Measurements from ENCODE around the gene MNS1. TPM values are rescaled to one million over a fixed set of nuclear protein-coding genes. Genes with fewer than 3 reads are reported as not detected.
A peak's percentile ranks its signal among the peaks of the same experiment; 100 is the strongest.

Gene MNS1
- polyA plus RNA-seq, 4 donors: 0.45 to 4.0 (median 2.7) TPM

DNA sequence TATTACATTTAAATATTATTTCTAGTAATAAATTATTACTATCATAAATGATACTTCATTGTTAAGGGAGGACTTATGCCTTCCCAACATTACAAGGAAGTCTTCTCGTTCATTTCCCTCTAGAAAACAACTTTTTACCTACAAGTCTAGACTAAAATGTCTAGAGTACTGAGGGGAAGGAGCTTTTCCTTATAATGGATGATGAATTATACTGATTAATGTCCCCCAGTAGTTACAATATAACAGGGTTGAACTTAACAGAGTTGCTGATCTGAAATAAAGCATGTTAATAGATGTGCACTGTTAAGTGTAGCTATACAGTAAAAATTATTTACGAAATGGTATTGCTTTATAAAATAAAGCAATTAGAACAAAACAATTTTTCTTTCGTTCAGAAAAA, 2.7 kb upstream of the MNS1 start:
- Histone ChIP-seq H3K4me1 (ENCODE audit: control insufficient read depth in 3 of 3, insufficient read depth in 2 of 3, low read depth in 1 of 3, low read length in 2 of 3) (peaks cover 2 to 5% (median 2%) of the 10 kb centered on the region in 3 donors), H3K27me3 (ENCODE audit: control insufficient read depth in 3 of 3, insufficient read depth in 3 of 3, low read length in 3 of 3) (no peaks in the 10 kb centered on the region), H3K36me3 (ENCODE audit: control insufficient read depth in 3 of 3, insufficient read depth in 2 of 3, low read depth in 1 of 3, low read length in 3 of 3) (no peaks in the 10 kb centered on the region), H3K4me3 (ENCODE audit: low read depth in 1 of 3, low read length in 3 of 3) (no peak overlapping the region), H3K27ac (ENCODE audit: low read depth in 1 of 3, low read length in 2 of 3) (no peak overlapping the region), H3K9me3 (ENCODE audit: control insufficient read depth in 2 of 2, insufficient read depth in 1 of 2, low read depth in 1 of 2, low read length in 1 of 2) (no peaks in the 10 kb centered on the region)
- FAIRE-seq: no peak
- 29 to 62% (median 43%) methylated on average over 3 of the region's 3 CpGs for WGBS, 3 donors
- no peak for DNase-seq

DNA sequence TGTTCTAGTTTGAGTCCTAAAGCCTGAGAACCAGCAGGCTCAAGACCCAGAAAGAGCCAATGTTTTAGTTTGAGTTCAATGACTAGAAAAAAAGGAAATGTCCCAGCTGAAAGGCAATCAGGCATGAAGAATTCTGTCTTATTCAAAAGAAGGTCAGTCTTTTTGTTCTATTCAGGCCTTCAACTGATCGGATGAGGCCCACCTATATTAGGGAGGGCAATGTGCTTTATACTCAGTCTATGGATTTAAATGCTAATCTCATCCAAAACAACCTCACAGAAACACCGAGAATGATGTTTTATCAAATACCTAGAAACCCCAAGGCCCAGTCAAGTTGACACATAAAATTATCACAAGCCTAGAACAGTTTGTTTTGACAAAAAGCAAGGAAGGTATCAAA, 4.0 kb downstream of the MNS1 start:
- no peak overlapping the region for H3K4me3 ChIP-seq (ENCODE audit: low read depth in 1 of 3, low read length in 3 of 3)
- H3K9me3 ChIP-seq (ENCODE audit: control insufficient read depth in 2 of 2, insufficient read depth in 1 of 2, low read depth in 1 of 2, low read length in 1 of 2): no peaks in the 10 kb centered on the region
- H3K27me3 ChIP-seq (ENCODE audit: control insufficient read depth in 3 of 3, insufficient read depth in 3 of 3, low read length in 3 of 3): no peaks in the 10 kb centered on the region
- peaks cover 0 to 2% (median 0%) of the 10 kb centered on the region in 3 donors for H3K4me1 ChIP-seq (ENCODE audit: control insufficient read depth in 3 of 3, insufficient read depth in 2 of 3, low read depth in 1 of 3, low read length in 2 of 3)
- peaks cover 0 to 3% (median 0%) of the 10 kb centered on the region in 3 donors for H3K36me3 ChIP-seq (ENCODE audit: control insufficient read depth in 3 of 3, insufficient read depth in 2 of 3, low read depth in 1 of 3, low read length in 3 of 3)
- H3K27ac ChIP-seq (ENCODE audit: low read depth in 1 of 3, low read length in 2 of 3): no peak overlapping the region
- WGBS, 3 donors: 91 to 93% (median 91%) methylated on average over 2 of the region's 2 CpGs
- no peak for DNase-seq
- no peak for FAIRE-seq

GRCh38 chr15:56460071-56460470, 4.9 kb downstream of the MNS1 start:
- Histone ChIP-seq H3K36me3 (ENCODE audit: control insufficient read depth in 3 of 3, insufficient read depth in 2 of 3, low read depth in 1 of 3, low read length in 3 of 3) (peaks cover 0 to 3% (median 0%) of the 10 kb centered on the region in 3 donors), H3K4me1 (ENCODE audit: control insufficient read depth in 3 of 3, insufficient read depth in 2 of 3, low read depth in 1 of 3, low read length in 2 of 3) (no peaks in the 10 kb centered on the region), H3K4me3 (ENCODE audit: low read depth in 1 of 3, low read length in 3 of 3) (no peak overlapping the region), H3K27ac (ENCODE audit: low read depth in 1 of 3, low read length in 2 of 3) (no peak overlapping the region), H3K27me3 (ENCODE audit: control insufficient read depth in 3 of 3, insufficient read depth in 3 of 3, low read length in 3 of 3) (no peaks in the 10 kb centered on the region), H3K9me3 (ENCODE audit: control insufficient read depth in 2 of 2, insufficient read depth in 1 of 2, low read depth in 1 of 2, low read length in 1 of 2) (no peaks in the 10 kb centered on the region)
- no peak for DNase-seq
- WGBS, 3 donors: 20 to 42% (median 22%) methylated on average over 1 of the region's 1 CpG
- no peak for FAIRE-seq

DNA sequence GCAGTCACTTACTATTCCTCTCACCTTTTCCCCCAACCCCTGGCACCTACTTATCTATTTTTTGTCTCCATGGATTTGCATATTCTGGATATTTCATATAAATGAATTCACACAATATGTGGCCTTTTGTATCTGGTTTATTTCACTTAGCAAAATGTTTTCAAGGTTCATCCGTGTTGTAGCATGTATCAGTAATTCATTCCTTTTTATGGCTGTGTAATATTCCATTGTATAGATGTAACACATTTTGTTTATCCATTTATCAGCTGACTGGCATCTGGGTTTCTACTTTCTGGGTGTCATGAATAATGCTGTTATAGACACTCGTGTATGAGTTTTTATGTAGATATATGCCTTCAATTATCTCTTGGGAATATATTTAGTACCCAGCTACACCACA, 5.8 kb downstream of the MNS1 start:
- Histone ChIP-seq H3K27me3 (ENCODE audit: control insufficient read depth in 3 of 3, insufficient read depth in 3 of 3, low read length in 3 of 3) (no peaks in the 10 kb centered on the region), H3K9me3 (ENCODE audit: control insufficient read depth in 2 of 2, insufficient read depth in 1 of 2, low read depth in 1 of 2, low read length in 1 of 2) (no peaks in the 10 kb centered on the region), H3K4me3 (ENCODE audit: low read depth in 1 of 3, low read length in 3 of 3) (no peak overlapping the region), H3K4me1 (ENCODE audit: control insufficient read depth in 3 of 3, insufficient read depth in 2 of 3, low read depth in 1 of 3, low read length in 2 of 3) (no peaks in the 10 kb centered on the region), H3K27ac (ENCODE audit: low read depth in 1 of 3, low read length in 2 of 3) (no peak overlapping the region), H3K36me3 (ENCODE audit: control insufficient read depth in 3 of 3, insufficient read depth in 2 of 3, low read depth in 1 of 3, low read length in 3 of 3) (peaks cover 0 to 3% (median 0%) of the 10 kb centered on the region in 3 donors)
- FAIRE-seq (no peak), DNase-seq (no peak)
- WGBS, 3 donors: 93 to 96% (median 94%) methylated on average over 2 of the region's 2 CpGs

DNA sequence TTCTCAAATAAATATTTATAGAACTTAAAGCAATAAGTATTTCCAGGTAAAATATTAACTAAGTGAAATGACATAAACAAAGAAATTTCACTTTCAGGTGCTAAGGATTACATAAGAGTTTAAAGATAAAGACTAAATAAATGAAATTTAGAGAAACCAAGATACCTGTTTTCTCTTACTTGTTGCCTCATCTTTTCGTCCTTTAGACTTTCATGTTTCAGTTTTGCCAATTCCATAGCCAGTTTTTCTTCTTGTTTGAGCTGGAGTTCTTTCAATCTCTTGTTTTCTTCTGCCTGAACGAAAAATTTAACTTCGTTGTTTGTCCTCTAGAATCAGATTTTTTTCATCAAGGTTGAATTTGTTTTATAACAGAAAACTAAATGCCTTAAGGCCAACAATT, 8.7 kb downstream of the MNS1 start:
- Histone ChIP-seq H3K36me3 (ENCODE audit: control insufficient read depth in 3 of 3, insufficient read depth in 2 of 3, low read depth in 1 of 3, low read length in 3 of 3) (peaks cover 0 to 3% (median 0%) of the 10 kb centered on the region in 3 donors), H3K27ac (ENCODE audit: low read depth in 1 of 3, low read length in 2 of 3) (no peak overlapping the region), H3K9me3 (ENCODE audit: control insufficient read depth in 2 of 2, insufficient read depth in 1 of 2, low read depth in 1 of 2, low read length in 1 of 2) (no peaks in the 10 kb centered on the region), H3K27me3 (ENCODE audit: control insufficient read depth in 3 of 3, insufficient read depth in 3 of 3, low read length in 3 of 3) (no peaks in the 10 kb centered on the region), H3K4me3 (ENCODE audit: low read depth in 1 of 3, low read length in 3 of 3) (no peak overlapping the region), H3K4me1 (ENCODE audit: control insufficient read depth in 3 of 3, insufficient read depth in 2 of 3, low read depth in 1 of 3, low read length in 2 of 3) (no peaks in the 10 kb centered on the region)
- DNase-seq (no peak), FAIRE-seq (no peak)
- WGBS, 3 donors: 77 to 85% (median 85%) methylated on average over 3 of the region's 3 CpGs

GRCh38 chr15:56454836-56455235, 10.1 kb downstream of the MNS1 start:
- Histone ChIP-seq H3K27me3 (ENCODE audit: control insufficient read depth in 3 of 3, insufficient read depth in 3 of 3, low read length in 3 of 3) (no peaks in the 10 kb centered on the region), H3K9me3 (ENCODE audit: control insufficient read depth in 2 of 2, insufficient read depth in 1 of 2, low read depth in 1 of 2, low read length in 1 of 2) (no peaks in the 10 kb centered on the region), H3K36me3 (ENCODE audit: control insufficient read depth in 3 of 3, insufficient read depth in 2 of 3, low read depth in 1 of 3, low read length in 3 of 3) (peaks cover 0 to 3% (median 0%) of the 10 kb centered on the region in 3 donors), H3K4me1 (ENCODE audit: control insufficient read depth in 3 of 3, insufficient read depth in 2 of 3, low read depth in 1 of 3, low read length in 2 of 3) (no peaks in the 10 kb centered on the region), H3K4me3 (ENCODE audit: low read depth in 1 of 3, low read length in 3 of 3) (no peak overlapping the region), H3K27ac (ENCODE audit: low read depth in 1 of 3, low read length in 2 of 3) (no peak overlapping the region)
- DNase-seq (no peak), FAIRE-seq (no peak)
- 71 to 81% (median 78%) methylated on average over 1 of the region's 1 CpG for WGBS, 3 donors

DNA sequence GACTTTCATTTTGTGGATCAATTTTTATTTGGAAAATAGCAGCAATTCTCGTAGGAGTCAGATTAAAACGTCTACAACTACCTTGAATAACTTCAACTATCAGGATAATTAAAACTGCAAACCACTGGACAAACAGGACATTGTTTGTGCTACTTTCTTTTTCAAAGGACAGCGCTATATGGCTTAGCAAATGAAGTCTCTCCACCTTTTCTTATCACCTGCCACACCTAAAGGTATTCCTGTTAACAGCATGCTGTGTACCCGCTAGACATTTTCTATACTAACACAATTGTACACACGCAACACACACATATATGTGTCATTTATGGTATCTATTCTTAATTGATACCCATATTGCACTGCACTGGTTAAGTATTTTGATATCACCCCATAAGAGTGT, 19.2 kb downstream of the MNS1 start:
- Histone ChIP-seq H3K36me3 (ENCODE audit: control insufficient read depth in 3 of 3, insufficient read depth in 2 of 3, low read depth in 1 of 3, low read length in 3 of 3) (no peaks in the 10 kb centered on the region), H3K4me3 (ENCODE audit: low read depth in 1 of 3, low read length in 3 of 3) (no peak overlapping the region), H3K9me3 (ENCODE audit: control insufficient read depth in 2 of 2, insufficient read depth in 1 of 2, low read depth in 1 of 2, low read length in 1 of 2) (no peaks in the 10 kb centered on the region), H3K4me1 (ENCODE audit: control insufficient read depth in 3 of 3, insufficient read depth in 2 of 3, low read depth in 1 of 3, low read length in 2 of 3) (no peaks in the 10 kb centered on the region), H3K27me3 (ENCODE audit: control insufficient read depth in 3 of 3, insufficient read depth in 3 of 3, low read length in 3 of 3) (no peaks in the 10 kb centered on the region), H3K27ac (ENCODE audit: low read depth in 1 of 3, low read length in 2 of 3) (no peak overlapping the region)
- DNase-seq (peak in 1 of 2 donors; percentile 42), FAIRE-seq (no peak)
- WGBS, 3 donors: 25 to 69% (median 43%) methylated on average over 5 of the region's 5 CpGs

DNA sequence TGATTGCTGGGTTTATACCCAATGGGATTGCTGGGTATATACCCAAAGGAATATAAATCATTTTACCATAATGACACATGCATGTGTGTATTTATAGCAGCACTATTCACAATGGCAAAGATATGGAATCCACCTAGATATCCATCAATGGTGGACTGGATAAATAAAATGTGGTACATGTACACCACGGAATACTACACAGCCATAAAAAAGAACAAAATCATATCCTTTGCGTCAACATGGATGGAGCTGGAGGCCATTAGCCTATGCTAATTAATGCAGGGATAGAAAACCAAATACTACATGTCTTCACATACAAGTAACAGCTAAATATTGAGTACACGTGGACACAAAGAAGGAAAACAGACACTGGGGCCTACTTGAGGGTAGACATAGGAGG, 22.6 kb downstream of the MNS1 start:
- H3K27ac ChIP-seq (ENCODE audit: low read depth in 1 of 3, low read length in 2 of 3): no peak overlapping the region
- 96 to 99% (median 97%) methylated on average over 3 of the region's 3 CpGs for WGBS, 3 donors
- no peak overlapping the region for H3K4me3 ChIP-seq (ENCODE audit: low read depth in 1 of 3, low read length in 3 of 3)
- DNase-seq (no peak), FAIRE-seq (no peak)
- no peaks in the 10 kb centered on the region for H3K36me3 ChIP-seq (ENCODE audit: control insufficient read depth in 3 of 3, insufficient read depth in 2 of 3, low read depth in 1 of 3, low read length in 3 of 3)
- no peaks in the 10 kb centered on the region for H3K27me3 ChIP-seq (ENCODE audit: control insufficient read depth in 3 of 3, insufficient read depth in 3 of 3, low read length in 3 of 3)
- no peaks in the 10 kb centered on the region for H3K9me3 ChIP-seq (ENCODE audit: control insufficient read depth in 2 of 2, insufficient read depth in 1 of 2, low read depth in 1 of 2, low read length in 1 of 2)
- no peaks in the 10 kb centered on the region for H3K4me1 ChIP-seq (ENCODE audit: control insufficient read depth in 3 of 3, insufficient read depth in 2 of 3, low read depth in 1 of 3, low read length in 2 of 3)

DNA sequence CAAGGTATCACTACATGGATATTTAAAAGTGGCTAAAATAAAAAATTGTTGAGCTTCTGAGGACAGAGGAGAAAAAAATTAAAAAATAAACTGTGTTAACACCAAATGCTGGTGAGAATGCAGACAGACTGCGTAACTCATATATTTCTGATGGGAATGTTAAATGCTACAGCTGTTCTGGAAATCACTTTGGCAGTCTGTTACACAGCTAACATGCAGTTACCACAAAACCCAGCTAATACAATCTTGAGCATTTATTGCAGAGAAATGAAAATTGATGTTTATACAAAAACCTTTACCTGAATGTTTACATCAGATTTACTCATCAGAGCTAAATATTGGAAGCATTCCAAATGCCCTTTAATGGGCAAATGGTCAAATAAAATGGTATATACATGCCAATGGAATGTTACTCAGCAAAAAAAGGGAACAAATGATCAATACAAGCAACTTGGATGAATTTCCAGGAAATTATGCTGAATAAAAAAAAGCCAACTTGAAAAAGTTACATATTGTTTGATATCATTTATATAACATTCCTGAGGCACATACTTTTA, 24.6 kb downstream of the MNS1 start:
- DNase-seq: no peak
- no peaks in the 10 kb centered on the region for H3K36me3 ChIP-seq (ENCODE audit: control insufficient read depth in 3 of 3, insufficient read depth in 2 of 3, low read depth in 1 of 3, low read length in 3 of 3)
- H3K27me3 ChIP-seq (ENCODE audit: control insufficient read depth in 3 of 3, insufficient read depth in 3 of 3, low read length in 3 of 3): no peaks in the 10 kb centered on the region
- H3K4me3 ChIP-seq (ENCODE audit: low read depth in 1 of 3, low read length in 3 of 3): no peak overlapping the region
- H3K9me3 ChIP-seq (ENCODE audit: control insufficient read depth in 2 of 2, insufficient read depth in 1 of 2, low read depth in 1 of 2, low read length in 1 of 2): no peaks in the 10 kb centered on the region
- 92 to 97% (median 97%) methylated on average over 1 of the region's 1 CpG for WGBS, 3 donors
- H3K27ac ChIP-seq (ENCODE audit: low read depth in 1 of 3, low read length in 2 of 3): no peak overlapping the region
- H3K4me1 ChIP-seq (ENCODE audit: control insufficient read depth in 3 of 3, insufficient read depth in 2 of 3, low read depth in 1 of 3, low read length in 2 of 3): no peaks in the 10 kb centered on the region
- FAIRE-seq: no peak
